Colonic mucosa (tissue), 4 donors: ENCODE measurements around the gene OR10A5. TPM values are rescaled to one million over a fixed set of nuclear protein-coding genes. Genes with fewer than 3 reads are reported as not detected.

ENCODE experiments used
- DNase-seq: peaks from one replicate; pipeline ENCODE4 v3.0.0-alpha.2; 2020
- H3K27ac ChIP-seq: fragments of 200-600 bp; one replicate; pipeline ENCODE4 v1.8.0; 2021
- H3K27me3 ChIP-seq: fragments of 200-600 bp; one replicate; pipeline ENCODE4 v1.8.0; 2021
- H3K36me3 ChIP-seq: fragments of 200-600 bp; one replicate; pipeline ENCODE4 v1.8.0; 2021
- H3K4me1 ChIP-seq: fragments of 200-600 bp; one replicate; pipeline ENCODE4 v1.8.0; 2021; ENCODE audit warnings: mild to moderate bottlenecking
- H3K4me3 ChIP-seq: fragments of 200-600 bp; one replicate; pipeline ENCODE4 v1.8.0; 2021
- H3K9ac ChIP-seq, 2 donors: one replicate each; pipeline ENCODE4 v1.7.0; 2013; ENCODE audit warnings: control low read depth in 2 of 2, low read depth in 2 of 2, low read length in 2 of 2
- H3K9me3 ChIP-seq: fragments of 200-600 bp; one replicate; pipeline ENCODE4 v1.8.0; 2021
- CTCF ChIP-seq: fragments of 200-600 bp; IDR thresholded peaks from one replicate; pipeline ENCODE4 v1.8.0; 2022; ENCODE audit warnings: antibody characterized with exemption, mild to moderate bottlenecking
- intact Hi-C: fragments of 100-400 bp; cut with DNase I; formaldehyde crosslinking; loops from one replicate; pipeline ENCODE4 v1.14.1; 2022
- total RNA-seq, 2 donors: library from RNA; stranded (reverse); fragmentation: NEBNext Ultra II Directional in 1 of 2; extraction: Animal tissue kit (Norgen Biotek cat#: 25700) in 1 of 2; gene quantifications; one replicate each; pipeline ENCODE4 v1.2.1, GENCODE V29; 2021
- donor health status: healthy.
- donor health status: DM: no; HTN: no; CAD: no.
- donor health status: DM: no; HTN: no; CAD: no.

OR10A5 gene
- total RNA-seq, 2 donors from 2014 or later: not detected

DNA sequence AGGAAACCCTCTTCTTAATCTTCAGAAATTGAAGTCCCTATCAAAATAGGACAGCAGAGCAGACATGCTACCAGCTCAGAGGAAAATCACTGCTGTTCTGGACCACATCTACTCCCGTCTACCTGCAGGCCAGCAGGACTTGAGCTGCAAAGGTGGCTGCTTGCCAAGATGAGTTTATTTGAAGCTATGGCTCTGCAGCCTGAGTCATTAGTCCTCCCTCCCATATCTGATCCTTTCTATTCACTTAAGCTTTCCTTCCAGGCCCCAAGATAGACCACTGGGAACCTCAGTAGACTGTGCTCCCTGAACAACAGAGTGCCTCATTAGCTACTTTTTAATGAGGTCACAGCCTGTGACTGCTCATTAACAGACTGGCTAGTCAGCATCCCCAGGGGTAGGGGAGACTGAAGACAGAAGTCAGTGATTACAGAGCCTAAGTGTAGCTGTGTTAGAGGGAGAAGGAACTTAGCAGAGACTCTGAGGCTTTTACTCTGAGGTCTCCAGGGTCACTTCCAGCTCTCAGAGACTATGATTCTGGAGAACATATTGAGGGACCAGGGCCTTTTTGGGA, 10.6 kb downstream of the OR10A5 start:
- Histone ChIP-seq H3K9ac (no peak overlapping the region), H3K4me3 (no peak overlapping the region), H3K27me3 (no peaks in the 10 kb centered on the region), H3K9me3 (no peaks in the 10 kb centered on the region), H3K4me1 (no peaks in the 10 kb centered on the region), H3K27ac (no peak overlapping the region), H3K36me3 (no peaks in the 10 kb centered on the region)
- intact Hi-C loops: no loop called here
- no peak for TF ChIP-seq CTCF
- no peak for DNase-seq

DNA sequence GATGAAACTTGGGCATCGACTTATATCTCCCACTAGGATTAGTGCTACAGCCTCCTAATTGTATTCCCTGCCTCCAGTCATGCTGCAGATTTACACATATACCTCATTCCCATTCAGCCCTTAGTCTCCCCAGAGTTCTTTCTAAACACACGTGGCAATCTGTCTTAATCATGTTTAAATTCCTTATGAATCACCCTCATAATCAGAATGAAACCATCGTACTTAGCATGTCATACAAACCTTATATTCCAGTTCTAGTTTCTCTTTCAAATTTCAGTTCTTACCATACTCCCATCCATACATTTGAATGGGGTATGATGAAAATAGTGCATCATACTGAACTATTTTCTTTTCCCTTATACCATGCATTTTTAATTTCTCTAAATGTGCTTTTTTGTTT, 11.4 kb downstream of the OR10A5 start:
- no peak for TF ChIP-seq CTCF
- Histone ChIP-seq H3K36me3 (no peaks in the 10 kb centered on the region), H3K4me1 (no peaks in the 10 kb centered on the region), H3K27me3 (no peaks in the 10 kb centered on the region), H3K4me3 (no peak overlapping the region), H3K9me3 (no peaks in the 10 kb centered on the region), H3K27ac (no peak overlapping the region), H3K9ac (no peak overlapping the region)
- intact Hi-C loops: no loop called here
- DNase-seq: no peak

- no peak within 1 kb of the TSS for H3K4me3 ChIP-seq
- no peak within 1 kb of the TSS for H3K27ac ChIP-seq
- intact Hi-C loops: no loop called here
- no peak within 1 kb of the TSS for H3K9ac ChIP-seq
- no peak for DNase-seq
- no peaks in the 10 kb centered on the region for H3K4me1 ChIP-seq
- no peaks in the 10 kb centered on the region for H3K27me3 ChIP-seq
- no peaks in the 10 kb centered on the region for H3K9me3 ChIP-seq
- H3K36me3 ChIP-seq: no peaks in the 10 kb centered on the region
- TF ChIP-seq CTCF: no peak
These were observed 17.5 kb downstream of the OR10A5 start, which contains the start of gene OR10A2 for GRCh38 chr11:6862961-6863360. TSS of gene OR10A2 (plus strand) at chr11:6863057. CDS start at chr11:6869755, 6,698 bp downstream.

- intact Hi-C loops: no loop called here
- Histone ChIP-seq H3K9me3 (no peaks in the 10 kb centered on the region), H3K4me1 (no peaks in the 10 kb centered on the region), H3K4me3 (no peak overlapping the region), H3K36me3 (no peaks in the 10 kb centered on the region), H3K27ac (no peak overlapping the region), H3K9ac (no peak overlapping the region), H3K27me3 (no peaks in the 10 kb centered on the region)
- no peak for DNase-seq
- TF ChIP-seq CTCF: no peak
These were observed 19.0 kb downstream of the OR10A5 start for GRCh38 chr11:6864438-6864837.

GRCh38 chr11:6871278-6871677, 25.8 kb downstream of the OR10A5 start:
- no peak for TF ChIP-seq CTCF
- Histone ChIP-seq H3K9ac (no peak overlapping the region), H3K4me3 (no peak overlapping the region), H3K27ac (no peak overlapping the region), H3K27me3 (no peaks in the 10 kb centered on the region), H3K4me1 (no peaks in the 10 kb centered on the region), H3K36me3 (no peaks in the 10 kb centered on the region), H3K9me3 (no peaks in the 10 kb centered on the region)
- intact Hi-C loops: no loop called here
- DNase-seq: no peak
